Hepatic stellate cell (primary cell): ENCODE data around the gene ZCCHC8.
"Not testable (repeated sequence)": the region's sequence is repeated elsewhere in the genome, so short reads cannot be mapped to it uniquely, and the experiment has no call there.

Source experiments
- DNase-seq: peaks from one replicate; pipeline ENCODE4 v3.0.0; 2011; ENCODE audit warnings: low spot score

Gene ZCCHC8

DNA sequence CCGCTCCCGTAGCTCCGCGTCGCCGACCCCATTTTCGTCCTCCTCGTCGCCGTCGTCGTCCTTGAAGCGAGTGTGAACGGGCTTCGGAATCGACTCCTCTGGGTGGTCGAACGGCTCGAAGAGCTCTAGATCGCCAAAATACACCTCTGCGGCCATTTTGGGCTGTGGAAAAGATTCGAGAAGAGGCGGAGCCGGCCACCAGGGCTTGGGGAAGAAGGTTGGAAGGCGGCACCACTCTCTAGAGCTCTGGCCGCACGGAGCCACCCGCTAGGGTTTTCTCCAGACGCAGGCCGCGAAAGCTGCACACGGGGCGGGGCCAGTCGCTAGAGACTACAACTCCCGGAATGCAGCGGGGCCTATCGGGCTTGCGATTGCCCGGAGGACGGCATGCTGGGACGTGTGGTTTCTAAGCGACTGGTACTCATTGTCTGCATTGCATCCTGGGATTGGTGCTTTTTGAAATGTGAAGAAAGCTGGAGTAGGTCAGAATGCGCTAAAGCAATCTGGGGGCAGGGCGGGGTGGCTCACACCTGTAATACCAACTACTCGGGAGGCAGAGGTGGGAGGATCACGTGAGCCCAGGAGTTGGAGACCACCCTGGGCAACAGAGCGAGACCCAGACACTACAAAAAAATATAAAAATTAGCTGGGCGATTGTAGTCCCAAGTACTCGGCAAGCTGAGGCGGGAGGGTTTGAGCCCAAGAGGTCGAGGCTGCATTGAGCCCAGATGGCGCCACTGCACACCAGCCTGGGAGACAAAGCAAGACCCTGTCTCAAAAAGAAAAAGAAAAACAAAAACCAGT is at the start of gene ZCCHC8:
Gene ZCCHC8, minus strand, starts transcription at position 248 of the 804 bp plus-strand sequence. Its CDS starts 92 bp downstream, at position 156.
- DNase-seq = peak; percentile 92

DNA sequence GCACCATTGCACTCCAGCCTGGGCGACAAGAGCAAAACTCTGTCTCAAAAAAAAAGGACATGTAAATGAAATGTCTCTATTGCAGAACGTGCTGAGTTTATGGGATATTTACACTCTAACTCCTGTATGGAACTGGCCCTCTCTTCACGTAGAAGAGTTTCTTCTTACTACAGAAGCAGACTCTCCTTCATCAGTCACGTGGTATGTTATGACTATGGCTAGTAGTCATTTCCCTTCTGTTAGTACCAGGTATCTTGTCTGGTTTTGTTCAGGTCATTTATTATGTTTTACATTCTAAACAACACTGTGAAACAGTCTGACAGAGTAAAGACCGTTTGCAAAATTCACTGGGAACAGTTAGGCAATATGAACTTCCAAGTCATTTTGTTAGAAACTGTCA is 46.6 kb upstream of the ZCCHC8 start:
- DNase-seq = no peak

DNA sequence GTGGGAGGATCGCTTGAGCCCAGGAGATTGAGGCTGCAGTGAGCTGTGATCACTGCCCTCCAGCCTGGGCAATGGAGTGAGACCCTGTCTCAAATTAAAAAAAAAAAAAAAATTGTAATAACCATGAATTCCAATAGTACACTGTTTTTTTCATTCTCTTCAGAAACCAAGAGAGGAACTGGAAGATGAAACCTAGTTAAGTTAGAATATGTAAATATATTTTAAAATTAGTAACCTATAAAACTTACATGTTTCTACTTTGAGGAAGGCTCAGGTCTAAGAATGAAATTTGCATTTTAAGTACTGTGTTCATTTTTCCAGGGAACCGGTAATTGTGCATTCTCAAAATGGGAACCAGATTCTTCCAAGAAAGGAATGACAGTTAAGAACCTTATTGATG is 45.1 kb upstream of the ZCCHC8 start:
- DNase-seq = no peak

DNA sequence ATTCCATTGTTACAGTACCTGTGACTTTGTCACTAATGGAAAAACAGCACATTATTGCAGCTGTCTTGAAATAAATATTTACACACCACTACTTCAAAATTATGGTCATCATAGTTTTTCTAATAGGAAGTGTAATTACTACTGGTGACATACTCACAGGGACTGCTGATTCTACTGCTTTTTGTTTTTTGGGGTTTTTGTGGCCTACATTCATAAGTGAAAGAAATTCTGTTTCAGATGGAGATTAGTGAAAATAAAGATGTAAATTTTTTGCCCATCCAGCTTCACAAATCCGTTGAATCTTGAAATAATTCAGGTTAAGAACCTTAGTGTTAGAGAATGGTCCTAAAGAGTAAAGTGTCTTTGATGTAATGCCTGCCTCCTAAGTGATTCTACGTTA is 43.8 kb upstream of the ZCCHC8 start:
- no peak for DNase-seq

DNA sequence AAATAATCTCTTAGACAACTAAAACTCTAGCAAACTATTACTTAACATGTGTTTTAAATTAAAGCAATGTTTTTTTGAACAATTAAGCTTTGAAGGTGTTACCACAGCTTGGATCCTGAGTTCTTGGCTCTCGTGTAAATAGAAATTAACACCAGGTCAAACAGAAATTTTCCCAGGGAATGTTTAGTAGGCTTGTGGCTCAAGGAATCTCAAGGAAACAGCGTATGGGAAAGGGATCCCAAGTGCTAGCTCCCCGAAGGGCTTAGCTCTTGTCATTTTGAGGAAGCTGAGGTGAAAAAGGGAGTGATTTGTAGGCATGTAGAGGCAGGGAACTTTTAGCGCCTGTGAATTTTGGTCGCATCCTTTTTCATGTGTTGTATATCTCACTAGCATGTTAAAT is 37.8 kb upstream of the ZCCHC8 start:
- no peak for DNase-seq

GRCh38 chr12:122537021-122537420 is 36.3 kb upstream of the ZCCHC8 start:
- DNase-seq = no peak

GRCh38 chr12:122533856-122534255 is 33.1 kb upstream of the ZCCHC8 start:
- no peak for DNase-seq

DNA sequence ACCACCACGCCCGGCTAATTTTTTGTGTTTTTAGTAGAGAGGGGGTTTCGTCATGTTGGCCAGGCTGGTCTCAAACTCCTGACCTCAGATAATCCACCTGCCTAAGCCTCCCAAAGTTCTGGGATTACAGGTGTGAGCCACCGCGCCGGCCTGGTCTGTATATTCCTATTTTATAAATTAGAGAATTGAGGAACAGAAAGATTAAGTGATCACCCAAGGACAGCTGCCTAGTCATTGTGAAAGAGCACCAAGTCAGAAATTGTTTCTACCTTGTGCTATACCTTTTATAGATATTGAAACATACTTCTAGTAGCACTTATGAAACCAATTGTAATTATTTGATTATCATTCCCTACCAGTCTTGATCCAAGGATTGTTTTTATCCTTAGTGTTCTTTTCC is 28.3 kb upstream of the ZCCHC8 start:
- DNase-seq = no peak

DNA sequence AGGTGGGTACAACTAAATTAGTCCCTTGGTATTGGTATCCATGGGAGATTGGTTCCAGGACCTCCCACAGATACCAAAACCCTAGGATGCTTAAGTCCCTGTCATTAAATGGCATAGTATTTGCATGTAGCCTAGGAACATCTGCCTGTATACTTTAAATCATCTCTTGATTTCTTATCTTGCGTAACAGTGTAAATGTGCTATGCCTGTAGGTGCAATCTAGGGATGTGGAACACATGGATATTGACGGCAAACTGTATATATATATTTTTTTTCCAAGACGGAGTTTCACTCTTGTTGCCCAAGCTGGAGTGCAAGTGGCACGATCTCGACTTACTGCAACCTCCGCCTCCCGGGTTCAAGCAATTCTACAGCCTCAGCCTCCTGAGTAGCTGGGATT is 27.9 kb upstream of the ZCCHC8 start:
- no peak for DNase-seq

DNA sequence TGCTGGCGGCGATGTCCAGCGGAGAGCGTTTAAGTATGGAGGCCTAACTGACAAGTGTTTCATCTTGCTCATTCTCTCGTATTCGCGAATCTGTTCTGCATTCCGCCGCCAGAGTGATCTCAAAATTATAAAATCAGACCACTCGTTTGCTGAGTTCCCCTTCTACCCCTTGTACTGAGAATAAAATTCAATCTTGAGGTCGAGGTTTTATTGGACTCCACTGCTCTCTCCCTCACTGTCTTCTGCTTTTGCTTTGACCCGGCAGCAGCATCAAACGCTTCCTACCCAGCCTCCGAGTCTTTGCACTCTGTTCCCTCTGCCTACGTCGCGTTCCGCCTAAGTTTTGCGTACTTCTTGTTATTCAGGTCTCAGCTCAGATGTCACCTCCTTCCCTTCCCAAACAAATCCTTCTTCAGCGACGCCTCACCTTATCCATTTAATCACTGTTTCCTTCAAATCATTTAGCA is 26.8 kb upstream of the ZCCHC8 start:
- DNase-seq = peak; percentile 8

DNA sequence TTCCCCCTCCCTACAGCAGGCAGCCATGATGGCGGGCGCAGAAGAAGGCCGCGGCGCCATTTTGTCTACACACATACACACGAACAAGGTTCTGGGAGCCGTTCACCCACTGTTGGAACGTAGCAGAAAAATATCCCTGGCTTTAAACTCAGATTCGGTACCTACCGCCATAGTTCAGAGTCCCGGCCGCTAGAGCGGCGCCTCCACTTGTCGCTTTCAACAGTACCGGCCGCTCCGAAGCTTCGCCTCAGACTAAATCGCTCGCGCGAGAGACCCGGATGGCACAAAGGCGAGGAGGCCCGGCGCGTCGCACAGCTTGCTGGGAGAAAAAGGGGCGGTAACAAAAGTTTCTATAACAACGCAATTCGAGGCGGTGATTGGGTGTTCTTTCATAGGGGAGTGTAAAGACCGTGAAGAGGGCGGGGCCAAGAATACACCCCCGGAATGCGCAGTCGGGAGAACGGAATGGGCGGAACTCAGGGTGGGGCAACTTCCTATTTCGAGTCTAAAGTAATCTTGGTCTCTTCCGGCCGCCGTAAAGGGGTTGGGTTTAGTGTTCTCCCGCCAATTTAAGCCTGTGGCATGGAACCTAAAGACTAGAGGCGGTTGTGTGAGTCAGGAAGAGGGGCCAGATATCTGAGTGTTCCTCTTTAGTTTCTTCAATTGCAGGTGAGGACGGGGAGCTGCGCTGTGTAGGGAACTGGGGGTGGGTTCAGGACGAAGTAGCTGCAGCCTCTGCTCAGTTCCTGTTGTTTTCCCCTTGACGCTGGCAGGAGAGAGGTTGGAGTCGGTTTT is 26.1 kb upstream of the ZCCHC8 start, which contains the start of the genes KNTC1 and RSRC2:
Gene KNTC1, plus strand, starts transcription at position 567 of the 795 bp plus-strand sequence. CDS start 2,815 bp downstream, outside the sequence.
Gene RSRC2, minus strand, starts transcription at position 254 of the 795 bp plus-strand sequence. Its CDS starts 83 bp downstream, at position 171.
- peak; percentile 93 for DNase-seq

DNA sequence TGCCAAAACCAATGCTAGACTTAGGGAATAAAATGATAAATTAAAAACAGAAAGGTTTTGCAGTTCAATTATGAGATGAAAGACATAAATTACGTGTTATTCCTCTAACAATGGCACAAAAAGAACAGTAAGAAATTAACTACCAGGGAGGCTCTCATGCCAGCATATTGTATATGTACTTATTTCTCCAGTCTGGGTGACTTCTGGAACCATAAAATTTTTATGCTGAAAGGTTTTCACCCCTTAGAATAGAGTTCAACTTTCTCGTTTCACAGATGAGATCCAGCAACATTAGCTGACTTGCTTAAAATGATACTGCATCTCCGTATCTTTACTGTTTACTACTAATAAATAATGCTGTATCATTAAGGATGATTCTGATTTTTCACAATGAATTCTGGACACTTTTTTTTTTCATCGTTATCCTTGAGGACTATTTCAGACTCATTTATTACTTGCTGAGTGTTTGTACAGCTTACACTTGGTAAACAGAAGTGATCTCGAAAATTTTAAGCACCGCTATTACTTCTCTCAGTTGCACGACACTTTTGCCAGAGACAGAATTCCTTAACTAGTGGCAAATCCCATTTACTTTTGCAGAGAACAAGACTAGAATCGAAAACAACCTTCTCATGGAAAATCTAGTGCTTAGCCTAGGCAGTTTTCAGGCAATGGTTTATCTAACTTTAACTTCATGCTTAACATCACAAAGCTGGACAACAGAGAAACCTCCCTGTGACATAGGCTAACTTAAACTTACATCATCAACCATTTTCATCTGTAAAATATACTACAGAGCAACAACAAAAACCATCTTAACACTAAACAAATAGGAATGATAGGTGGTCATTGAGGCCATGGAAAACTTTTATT is 23.4 kb upstream of the ZCCHC8 start:
- no peak for DNase-seq

DNA sequence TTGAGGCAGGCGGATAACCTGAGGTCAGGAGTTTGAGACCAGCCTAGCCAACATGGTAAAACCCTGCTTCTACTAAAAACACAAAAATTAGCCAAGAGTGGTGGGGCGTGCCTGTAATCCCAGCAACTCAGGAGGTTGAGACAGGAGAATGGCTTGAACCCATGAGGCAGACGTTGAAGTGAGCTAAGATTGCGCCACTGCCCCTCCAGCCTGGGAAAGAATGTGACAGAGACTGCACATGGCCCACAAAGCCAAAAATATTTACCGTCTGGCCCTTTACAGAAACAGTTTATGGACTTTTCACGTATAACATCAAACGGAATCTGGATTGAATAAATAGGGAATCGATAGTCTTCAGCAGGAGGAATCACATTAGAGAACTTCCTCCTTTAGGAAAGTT is 22.5 kb upstream of the ZCCHC8 start:
- DNase-seq = no peak

- no peak for DNase-seq
Observed at GRCh38 chr12:122520676-122521075, 19.9 kb upstream of the ZCCHC8 start.

GRCh38 chr12:122519418-122519817 is 18.7 kb upstream of the ZCCHC8 start:
- no peak for DNase-seq

GRCh38 chr12:122518908-122519307 is 18.2 kb upstream of the ZCCHC8 start:
- no peak for DNase-seq

GRCh38 chr12:122517877-122518276 is 17.1 kb upstream of the ZCCHC8 start:
- peak; percentile 24 for DNase-seq

GRCh38 chr12:122516544-122517361 is 16.0 kb upstream of the ZCCHC8 start:
- DNase-seq = no peak

DNA sequence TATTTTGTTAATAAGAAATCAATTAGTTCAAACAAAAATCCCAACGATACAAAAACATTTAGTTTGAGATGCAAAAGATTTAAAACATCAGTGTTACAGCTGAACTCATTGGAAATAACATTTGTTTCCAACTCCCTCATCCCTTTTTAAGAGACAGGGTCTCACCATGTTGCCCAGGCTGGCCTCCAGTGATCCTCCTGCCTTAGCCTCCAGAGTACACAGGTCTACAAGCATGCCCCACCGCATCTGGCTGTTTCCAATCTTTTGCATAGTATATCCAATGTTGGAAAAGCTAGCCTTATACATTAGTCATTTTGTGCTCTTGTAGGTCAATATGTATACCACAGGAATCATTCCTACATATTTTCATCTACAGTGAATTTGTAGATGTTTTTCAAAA is 14.5 kb upstream of the ZCCHC8 start:
- no peak for DNase-seq

GRCh38 chr12:122513660-122514059 is 12.9 kb upstream of the ZCCHC8 start:
- DNase-seq = no peak

- DNase-seq = not testable (repeated sequence)
Observed at GRCh38 chr12:122513028-122513427, 12.3 kb upstream of the ZCCHC8 start.
